Mammary epithelial cell (primary cell): ENCODE results near the gene SPAG16.

Source experiments
- CTCF ChIP-seq, 2 donors: IDR thresholded peaks in 1 of 2; conservative IDR thresholded peaks in 1 of 2; 2 replicates each; pipeline ENCODE4 v1.5.1; 2011 to 2012; ENCODE audit warnings: inconsistent platforms in 2 of 2, low read length in 2 of 2, mild to moderate bottlenecking in 2 of 2, control low read depth in 1 of 2, low read depth in 1 of 2; ENCODE audit not compliant: insufficient read depth in 1 of 2; ENCODE audit errors: extremely low read depth in 1 of 2
- EZH2 ChIP-seq: IDR thresholded peaks from 2 replicates; pipeline ENCODE4 v1.6.1; 2012; ENCODE audit warnings: low read length, inconsistent platforms, borderline replicate concordance

GRCh38 chr2:214436470-214436869 is 1152.2 kb downstream of the SPAG16 start:
- TF ChIP-seq CTCF (conservative IDR thresholded peaks at IDR 0.05 in 1 of 2, IDR thresholded peaks at IDR 0.05 in 1 of 2; ENCODE audit: extremely low read depth in 1 of 2, insufficient read depth in 1 of 2, low read depth in 1 of 2, low read length in 2 of 2): no peak
- TF ChIP-seq EZH2: no peak
